ENCODE data around the gene NPFF.

The NPFF gene

GRCh38 chr12:53539526-53539925 is 32.2 kb upstream of the NPFF start:
- no peak overlapping the region for H3K4me3 ChIP-seq (ENCODE audit: low read length)
- DNase-seq (ENCODE audit: low read depth) = no peak
- no peak for TF ChIP-seq CTCF (IDR thresholded peaks at IDR 0.05; ENCODE audit: insufficient read depth, low read depth, low read length, missing control alignments)

GRCh38 chr12:53538209-53538689 is 31.0 kb upstream of the NPFF start:
- H3K4me3 ChIP-seq (ENCODE audit: low read length) = no peak overlapping the region
- peak; percentile 87 for DNase-seq (ENCODE audit: low read depth)
- TF ChIP-seq CTCF (IDR thresholded peaks at IDR 0.05; ENCODE audit: insufficient read depth, low read depth, low read length, missing control alignments) = no peak

GRCh38 chr12:53536962-53537361 is 29.7 kb upstream of the NPFF start:
- H3K4me3 ChIP-seq (ENCODE audit: low read length) = no peak overlapping the region
- no peak for TF ChIP-seq CTCF (IDR thresholded peaks at IDR 0.05; ENCODE audit: insufficient read depth, low read depth, low read length, missing control alignments)
- DNase-seq (ENCODE audit: low read depth) = no peak

DNA sequence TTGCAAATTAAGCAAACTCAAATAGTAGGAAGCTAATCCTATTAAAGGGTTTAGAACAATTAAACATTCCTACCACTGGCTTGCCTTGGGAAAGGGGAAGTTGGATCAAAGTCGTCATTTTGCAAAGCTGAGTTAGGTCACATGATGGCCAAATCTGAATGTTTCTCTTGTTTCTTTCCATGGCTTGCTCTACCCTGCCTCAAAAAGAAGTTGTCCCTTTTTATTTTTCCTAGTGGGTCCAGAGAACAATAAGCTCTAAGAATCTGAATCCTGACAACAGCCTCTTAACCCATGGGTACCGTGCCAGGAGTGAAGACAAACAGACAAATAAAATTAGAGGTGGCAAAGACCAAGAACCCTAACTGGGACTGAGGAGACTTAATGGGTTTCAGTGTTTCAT is 26.2 kb upstream of the NPFF start:
- no peak overlapping the region for H3K4me3 ChIP-seq (ENCODE audit: low read length)
- no peak for TF ChIP-seq CTCF (IDR thresholded peaks at IDR 0.05; ENCODE audit: insufficient read depth, low read depth, low read length, missing control alignments)
- no peak for DNase-seq (ENCODE audit: low read depth)

DNA sequence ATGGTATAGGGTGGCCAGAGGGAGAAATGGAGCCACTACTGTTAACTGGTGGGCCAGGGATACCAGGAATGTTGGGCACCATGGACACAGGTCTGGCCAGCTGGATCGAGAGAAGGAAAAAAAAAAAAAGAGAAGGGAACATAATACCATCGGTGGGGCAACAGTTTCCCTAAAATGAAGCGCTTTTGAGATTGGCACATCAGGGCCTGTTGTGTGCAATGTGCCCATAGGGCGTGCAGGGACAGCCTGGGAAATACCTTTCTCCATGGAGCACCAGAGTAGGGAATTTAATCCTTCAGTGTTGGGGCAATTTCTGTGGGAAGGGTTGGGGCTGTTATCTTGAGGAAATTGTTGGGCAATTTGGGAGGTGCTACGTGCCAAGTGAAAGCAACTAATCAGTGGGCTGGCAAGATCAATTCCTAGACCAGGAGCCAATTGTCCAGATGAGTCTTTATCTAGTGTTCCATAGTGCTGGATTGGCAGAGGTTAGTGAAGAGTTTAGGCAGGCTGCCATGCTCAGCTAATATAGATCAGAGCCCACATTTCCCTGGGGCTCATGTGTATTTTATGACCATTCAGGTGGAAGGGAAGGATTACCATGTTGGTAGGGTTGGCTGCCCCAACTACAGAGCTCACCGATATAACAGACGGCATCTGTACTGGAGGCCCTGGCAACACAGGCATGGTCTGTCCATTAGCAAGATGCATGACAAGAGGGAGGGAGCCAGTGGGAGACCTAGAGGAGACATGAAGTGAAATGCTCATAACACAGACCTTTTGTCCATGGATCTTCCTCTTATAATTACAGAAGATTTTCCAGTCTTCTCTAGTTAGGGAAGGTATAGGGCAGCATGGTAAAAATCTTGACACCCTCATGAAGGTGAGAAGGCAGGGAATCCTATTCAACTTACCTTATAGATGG is 25.5 kb upstream of the NPFF start:
- no peak overlapping the region for H3K4me3 ChIP-seq (ENCODE audit: low read length)
- TF ChIP-seq CTCF (IDR thresholded peaks at IDR 0.05; ENCODE audit: insufficient read depth, low read depth, low read length, missing control alignments) = no peak
- DNase-seq (ENCODE audit: low read depth) = peak; percentile 11

- no peak for TF ChIP-seq CTCF (IDR thresholded peaks at IDR 0.05; ENCODE audit: insufficient read depth, low read depth, low read length, missing control alignments)
- no peak for DNase-seq (ENCODE audit: low read depth)
- H3K4me3 ChIP-seq (ENCODE audit: low read length) = no peak overlapping the region
Observed at GRCh38 chr12:53532021-53532420, 24.7 kb upstream of the NPFF start.

All from epithelial cell of esophagus (primary cell).